PFSK-1 (cell line): Measurements from ENCODE around the gene GSTCD.

Experiments used
- POLR2AphosphoS5 ChIP-seq: IDR thresholded peaks from 2 replicates; pipeline ENCODE4 v1.6.1; 2012; ENCODE audit warnings: low read depth, mild to moderate bottlenecking, control low read depth, low read length, moderate library complexity
- TAF1 ChIP-seq: IDR thresholded peaks from 2 replicates; pipeline ENCODE4 v1.6.1; 2012; ENCODE audit warnings: low read length, control low read depth, borderline replicate concordance; ENCODE audit not compliant: insufficient read depth
- TF ChIP-seq, protein P1 (sequence below), 2 experiments: IDR thresholded peaks; 2 replicates each; pipeline versions ENCODE4 v1.6.1 to v1.8.0; 2011 to 2012; ENCODE audit warnings: low read depth in 2 of 2, low read length in 2 of 2, control low read depth in 1 of 2, inconsistent platforms in 1 of 2, mild to moderate bottlenecking in 1 of 2, moderate library complexity in 1 of 2; ENCODE audit not compliant: insufficient read depth in 1 of 2

DNA sequence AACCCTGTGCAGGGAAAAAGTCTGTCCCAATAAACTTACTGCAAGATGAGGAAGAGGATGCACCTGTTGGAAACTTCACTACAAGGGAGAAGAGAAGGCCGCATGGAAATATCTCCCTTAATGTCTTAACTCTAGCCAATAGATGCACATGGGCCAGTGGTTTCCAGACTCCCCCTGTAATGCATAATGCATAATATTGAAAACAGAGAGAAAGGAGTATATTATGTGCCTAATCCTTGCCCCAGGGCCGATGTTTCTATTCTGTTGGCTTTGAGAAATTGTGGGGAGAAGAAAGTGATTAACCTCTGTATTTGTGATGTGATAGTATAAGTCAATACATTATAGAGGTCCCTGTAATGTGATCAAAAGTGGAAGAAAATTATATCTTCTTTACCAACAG, 37.3 kb upstream of the GSTCD start:
- TF ChIP-seq POLR2AphosphoS5 (no peak), TAF1 (no peak)
- TF ChIP-seq, protein P1, sequence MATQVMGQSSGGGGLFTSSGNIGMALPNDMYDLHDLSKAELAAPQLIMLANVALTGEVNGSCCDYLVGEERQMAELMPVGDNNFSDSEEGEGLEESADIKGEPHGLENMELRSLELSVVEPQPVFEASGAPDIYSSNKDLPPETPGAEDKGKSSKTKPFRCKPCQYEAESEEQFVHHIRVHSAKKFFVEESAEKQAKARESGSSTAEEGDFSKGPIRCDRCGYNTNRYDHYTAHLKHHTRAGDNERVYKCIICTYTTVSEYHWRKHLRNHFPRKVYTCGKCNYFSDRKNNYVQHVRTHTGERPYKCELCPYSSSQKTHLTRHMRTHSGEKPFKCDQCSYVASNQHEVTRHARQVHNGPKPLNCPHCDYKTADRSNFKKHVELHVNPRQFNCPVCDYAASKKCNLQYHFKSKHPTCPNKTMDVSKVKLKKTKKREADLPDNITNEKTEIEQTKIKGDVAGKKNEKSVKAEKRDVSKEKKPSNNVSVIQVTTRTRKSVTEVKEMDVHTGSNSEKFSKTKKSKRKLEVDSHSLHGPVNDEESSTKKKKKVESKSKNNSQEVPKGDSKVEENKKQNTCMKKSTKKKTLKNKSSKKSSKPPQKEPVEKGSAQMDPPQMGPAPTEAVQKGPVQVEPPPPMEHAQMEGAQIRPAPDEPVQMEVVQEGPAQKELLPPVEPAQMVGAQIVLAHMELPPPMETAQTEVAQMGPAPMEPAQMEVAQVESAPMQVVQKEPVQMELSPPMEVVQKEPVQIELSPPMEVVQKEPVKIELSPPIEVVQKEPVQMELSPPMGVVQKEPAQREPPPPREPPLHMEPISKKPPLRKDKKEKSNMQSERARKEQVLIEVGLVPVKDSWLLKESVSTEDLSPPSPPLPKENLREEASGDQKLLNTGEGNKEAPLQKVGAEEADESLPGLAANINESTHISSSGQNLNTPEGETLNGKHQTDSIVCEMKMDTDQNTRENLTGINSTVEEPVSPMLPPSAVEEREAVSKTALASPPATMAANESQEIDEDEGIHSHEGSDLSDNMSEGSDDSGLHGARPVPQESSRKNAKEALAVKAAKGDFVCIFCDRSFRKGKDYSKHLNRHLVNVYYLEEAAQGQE (IDR thresholded peaks at IDR 0.05; ENCODE audit: insufficient read depth in 1 of 2, low read depth in 2 of 2, low read length in 2 of 2), result no peak
